ENCODE results near the gene SENP1.

GRCh38 chr12:48051681-48052080 lies 54.2 kb downstream of the SENP1 start:
- TF ChIP-seq CTCF (IDR thresholded peaks at IDR 0.05) (no peak), POLR2A (IDR thresholded peaks at IDR 0.05) (no peak)

Measured in Peyer's patch (tissue), 4 donors.